DLD1 (cell line): ENCODE data around the gene PTDSS2.
"Not testable (repeated sequence)": the region's sequence is repeated elsewhere in the genome, so short reads cannot be mapped to it uniquely, and the experiment has no call there.

Source experiments
- in situ Hi-C: cut with HindIII; loops from 2 replicates; pipeline ENCODE4 v1.10.0; 2017; ENCODE audit warnings: low sequenced_read_pairs

PTDSS2 gene

GRCh38 chr11:502288-503178, 52.5 kb downstream of the PTDSS2 start:
- in situ Hi-C loops, result no loop called here

DNA sequence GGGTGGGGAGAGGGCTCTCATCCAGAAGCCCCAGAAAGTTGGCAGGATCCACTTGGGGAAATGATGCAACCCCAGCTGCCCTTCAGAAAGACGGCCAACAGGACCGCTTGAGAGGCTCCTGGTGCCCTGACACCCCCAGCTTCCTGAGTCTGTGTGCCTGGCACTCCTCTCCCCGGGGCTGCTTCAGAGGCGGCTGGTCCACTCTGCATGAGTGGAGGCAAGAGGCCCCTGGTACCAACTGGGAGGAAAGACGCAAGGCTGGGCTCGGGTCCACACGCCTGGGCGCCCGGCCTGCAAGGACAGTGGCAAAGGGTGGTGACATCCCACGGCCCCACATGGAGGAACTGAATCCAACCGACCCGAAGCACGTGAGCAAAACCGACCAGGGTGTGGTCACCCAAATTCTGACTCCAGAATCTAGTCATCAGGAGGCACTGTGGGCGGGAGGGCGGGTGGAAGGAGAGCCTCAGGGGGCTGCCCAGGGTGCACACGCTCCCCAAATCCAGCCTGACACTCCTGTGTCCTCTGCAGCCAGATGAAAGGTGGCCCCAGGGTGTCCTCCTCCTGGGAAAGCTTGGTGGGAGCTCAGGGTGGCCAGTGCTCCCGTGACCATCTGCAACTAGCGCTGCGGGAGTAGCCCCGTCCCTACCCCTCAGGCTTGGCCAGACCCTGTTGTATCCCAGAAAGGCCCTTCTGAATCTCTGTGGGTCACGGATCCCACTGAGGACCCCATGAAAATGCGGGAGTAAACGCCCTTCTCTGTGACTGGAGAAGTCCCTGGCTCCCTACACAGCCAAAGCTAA, 53.3 kb downstream of the PTDSS2 start:
- in situ Hi-C loops, result no loop called here

DNA sequence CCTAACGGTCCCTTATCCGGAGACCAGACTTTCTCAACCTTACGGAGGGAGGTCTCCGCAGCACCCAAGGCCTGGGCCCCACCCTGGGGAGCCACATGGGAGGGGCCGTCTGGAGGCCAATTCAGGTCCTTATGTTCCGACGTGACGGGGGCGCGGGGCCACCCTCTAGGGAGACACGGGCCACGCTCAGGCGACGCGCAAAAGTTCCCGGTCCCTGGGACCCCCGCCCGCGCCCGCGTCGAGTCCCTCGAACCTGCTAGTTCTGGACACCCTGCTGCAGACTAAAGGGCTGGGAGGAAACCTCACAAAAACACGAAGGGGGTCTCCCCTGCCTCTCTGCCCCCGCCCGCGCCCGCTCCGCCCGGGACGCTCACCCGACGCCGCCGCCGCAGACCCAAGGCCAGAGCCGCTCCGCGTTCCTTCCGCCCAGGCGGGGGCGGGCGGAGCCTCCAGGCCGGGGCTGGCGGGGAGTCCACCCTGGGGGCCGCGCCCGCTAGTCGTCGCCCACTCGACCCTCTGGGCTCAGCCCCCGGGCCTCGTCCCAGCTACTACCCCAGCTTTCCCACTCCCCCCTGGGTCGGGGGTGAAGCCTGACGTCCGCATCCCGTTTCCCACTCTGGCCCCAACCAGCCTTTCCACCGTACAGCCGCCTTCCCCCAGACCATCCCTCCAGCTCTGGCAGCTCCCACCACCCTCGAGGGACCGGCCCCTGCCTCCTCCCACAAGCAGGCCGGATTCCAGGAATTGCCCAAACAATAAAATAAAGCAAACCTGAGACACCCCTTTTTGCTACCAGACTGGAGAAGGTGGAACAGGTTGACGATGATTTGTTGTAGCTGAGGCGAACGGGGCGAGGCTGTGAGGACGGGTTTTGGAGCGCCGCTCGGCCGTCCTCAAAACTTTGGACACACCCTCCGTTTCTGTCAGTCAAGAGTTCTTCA, 54.2 kb downstream of the PTDSS2 start:
- in situ Hi-C loops, result no loop called here

DNA sequence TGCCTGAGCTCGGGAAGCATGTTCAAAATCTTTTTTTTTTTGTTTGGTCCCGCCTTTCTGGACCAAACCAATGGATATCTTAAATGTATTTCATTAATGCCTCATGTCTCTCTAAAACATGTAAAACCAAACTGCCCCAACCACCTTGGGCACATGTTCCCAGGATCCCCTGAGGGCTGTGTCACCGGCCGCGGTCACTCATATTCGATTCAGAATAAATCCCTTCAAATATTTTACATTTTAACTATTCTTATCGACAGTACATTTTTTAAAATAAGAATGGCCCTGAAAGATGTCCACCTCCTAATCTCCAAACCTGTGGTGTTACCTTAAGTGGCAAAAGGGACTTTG, 54.9 kb downstream of the PTDSS2 start:
- in situ Hi-C loops, result no loop called here

- in situ Hi-C loops, result no loop called here
These were observed 56.3 kb downstream of the PTDSS2 start for GRCh38 chr11:506238-506994.

GRCh38 chr11:506995-507726, 57.1 kb downstream of the PTDSS2 start, which contains the start of gene RNH1:
TSS of gene RNH1 (minus strand) at chr11:507242. CDS start at chr11:502162, 5,080 bp downstream.
- in situ Hi-C loops, result no loop called here

- in situ Hi-C loops, result no loop called here
These were observed 57.8 kb downstream of the PTDSS2 start for GRCh38 chr11:507727-508515.

DNA sequence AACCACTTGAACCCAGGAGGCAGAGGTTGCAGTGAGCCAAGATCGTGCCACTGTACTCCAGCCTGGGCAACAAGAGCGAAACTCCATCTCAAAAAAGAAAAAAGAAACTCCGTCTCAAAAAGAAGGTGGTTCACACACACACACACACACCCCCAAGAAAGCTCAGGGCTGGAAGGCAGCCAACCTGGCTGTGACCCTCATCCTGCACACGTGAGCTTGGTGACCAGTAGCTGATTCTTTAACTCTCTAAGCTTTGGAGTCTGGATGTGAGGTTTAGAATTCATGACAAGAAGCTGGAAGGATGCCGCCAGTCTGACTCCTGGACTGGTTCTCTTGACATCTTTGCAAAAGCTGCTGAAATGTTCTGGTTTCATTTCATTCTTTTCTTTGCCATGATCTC, 58.9 kb downstream of the PTDSS2 start:
- in situ Hi-C loops, result no loop called here

- in situ Hi-C loops, result no loop called here
These were observed 62.9 kb downstream of the PTDSS2 start for GRCh38 chr11:512761-513595.

DNA sequence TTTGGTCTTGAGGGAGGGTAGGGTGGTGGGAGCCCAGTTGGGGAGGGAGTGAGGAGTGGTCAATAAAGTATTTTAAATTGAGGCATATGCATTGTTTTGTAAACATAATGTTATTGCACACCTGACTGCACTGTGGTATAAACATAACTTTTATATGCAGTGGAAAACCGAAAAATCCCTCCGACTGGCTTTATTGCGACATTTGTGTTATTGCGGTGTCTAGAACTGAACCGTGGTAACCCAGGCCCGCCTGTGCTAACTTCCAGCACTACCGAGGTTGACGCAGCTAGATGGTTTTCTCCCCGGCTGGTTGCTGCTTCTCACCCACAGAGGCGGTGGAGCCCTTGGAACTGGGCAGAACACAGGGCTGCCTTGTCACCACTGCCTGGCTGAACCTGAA, 64.5 kb downstream of the PTDSS2 start:
- in situ Hi-C loops, result no loop called here

DNA sequence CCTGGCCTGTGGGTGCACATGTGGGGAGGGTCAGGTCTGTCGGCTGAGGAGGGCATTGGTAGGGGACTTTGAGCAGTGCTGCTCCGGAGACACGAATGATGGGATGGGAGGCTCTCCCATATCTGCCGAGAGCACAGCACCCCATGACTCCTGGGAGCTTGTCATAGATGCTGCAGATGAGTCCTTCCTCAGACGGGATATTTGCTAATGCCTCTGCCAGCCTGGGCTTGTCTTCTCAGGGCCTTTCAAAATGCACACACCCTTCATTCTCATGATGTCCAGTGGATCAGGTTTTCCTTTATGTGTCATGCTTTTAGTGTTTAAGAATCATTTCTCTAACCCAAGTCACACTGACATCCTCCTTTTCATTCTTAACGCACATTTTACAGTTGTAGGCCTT, 65.1 kb downstream of the PTDSS2 start:
- in situ Hi-C loops, result no loop called here

DNA sequence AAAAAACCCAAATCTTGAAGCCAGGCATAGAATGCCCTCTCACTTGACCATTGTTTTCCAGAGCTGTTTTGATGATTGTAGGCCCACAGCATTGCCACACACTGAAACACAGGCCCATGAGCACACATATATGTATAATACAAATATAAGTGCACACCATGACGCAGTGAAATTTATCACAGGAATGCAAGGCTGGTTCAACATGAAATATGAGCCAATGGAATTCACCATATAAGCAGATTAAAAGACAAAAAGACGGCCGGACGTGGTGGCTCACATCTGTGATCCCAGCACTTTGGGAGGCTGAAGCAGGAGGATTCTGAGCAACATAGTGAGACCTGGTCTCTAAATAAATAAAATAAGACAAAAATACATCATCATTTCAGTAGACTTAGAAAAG, 66.3 kb downstream of the PTDSS2 start:
- in situ Hi-C loops, result no loop called here

GRCh38 chr11:516918-517685, 67.0 kb downstream of the PTDSS2 start:
- in situ Hi-C loops, result not testable (repeated sequence)

GRCh38 chr11:518463-519202, 68.6 kb downstream of the PTDSS2 start:
- in situ Hi-C loops, result no loop called here

DNA sequence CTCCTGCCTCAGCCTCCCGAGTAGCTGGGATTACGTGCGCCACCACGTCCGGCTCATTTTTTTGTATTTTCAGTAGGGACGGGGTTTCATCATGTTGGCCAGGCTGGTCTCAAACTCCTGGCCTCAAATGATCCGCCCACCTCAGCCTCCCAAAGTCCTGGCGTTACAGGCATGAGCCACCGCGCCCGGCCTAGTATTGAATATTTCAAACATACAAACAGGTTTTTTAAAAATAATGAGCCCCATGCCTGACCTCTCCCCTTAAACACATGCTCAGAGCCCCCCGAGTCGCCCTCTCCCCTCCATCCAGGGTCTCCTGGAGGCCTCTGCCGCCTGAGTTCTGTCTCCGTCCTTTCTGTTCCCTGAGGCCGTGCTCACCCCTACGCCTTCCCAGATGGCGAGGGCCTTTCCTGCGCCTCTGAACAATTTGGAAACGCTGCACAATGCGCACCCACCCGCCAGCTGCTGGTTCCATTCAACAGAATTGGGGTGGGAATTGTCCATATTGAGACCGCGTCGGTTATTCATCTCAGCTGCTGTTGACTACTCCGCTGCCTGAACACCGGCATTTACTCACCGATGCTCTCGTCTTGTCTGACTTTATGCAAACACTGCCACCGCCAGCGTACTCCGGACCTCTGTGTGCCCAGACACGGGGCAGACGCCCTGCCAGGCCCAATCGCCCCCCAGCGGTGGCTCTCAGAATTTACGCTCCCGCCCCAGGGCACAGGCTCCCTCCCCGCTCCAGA, 70.5 kb downstream of the PTDSS2 start:
- in situ Hi-C loops, result no loop called here
